HG03135 (cell line): ENCODE measurements around the gene FADS3.

Experiments
- ATAC-seq: cut with Tn5 transposase; IDR thresholded peaks from one replicate; pipeline ENCODE4 v1.9.1; 2021; ENCODE audit warnings: mild to moderate bottlenecking, moderate library complexity; ENCODE audit not compliant: unreplicated experiment

The FADS3 gene

DNA sequence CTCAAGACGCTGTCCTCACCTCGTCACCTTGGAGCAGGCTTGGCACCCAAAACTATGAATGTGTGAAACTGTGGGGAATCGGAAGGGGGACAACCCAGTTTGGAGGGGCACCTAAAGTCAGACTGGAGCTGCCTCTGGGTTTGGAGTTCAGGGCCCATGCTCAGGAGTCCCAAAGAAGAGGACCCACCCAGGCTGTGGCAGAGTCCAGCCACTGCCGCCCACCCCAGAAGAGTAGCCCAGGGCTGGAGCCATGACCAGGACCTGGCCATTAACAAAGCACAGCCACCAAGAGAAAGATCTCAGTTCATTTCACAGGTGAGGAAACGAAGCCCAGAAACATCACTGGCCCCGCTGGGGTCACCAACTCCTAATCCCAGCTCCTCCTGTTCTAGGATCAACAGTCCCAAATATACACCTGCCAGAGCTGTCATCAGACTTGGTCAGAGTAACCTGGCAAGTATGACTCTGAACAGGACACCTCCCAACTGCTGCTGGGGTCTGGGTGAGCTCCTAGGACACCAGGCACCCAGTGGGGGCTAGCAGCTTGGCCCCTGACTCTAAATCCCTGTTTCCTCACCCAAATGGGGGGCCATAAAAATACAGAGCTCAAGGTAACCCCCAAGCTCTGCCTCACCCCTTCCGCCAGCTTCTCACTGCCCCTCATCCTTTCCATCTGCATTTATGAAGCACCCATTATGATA lies 23.3 kb upstream of the FADS3 start:
- no peak for ATAC-seq

DNA sequence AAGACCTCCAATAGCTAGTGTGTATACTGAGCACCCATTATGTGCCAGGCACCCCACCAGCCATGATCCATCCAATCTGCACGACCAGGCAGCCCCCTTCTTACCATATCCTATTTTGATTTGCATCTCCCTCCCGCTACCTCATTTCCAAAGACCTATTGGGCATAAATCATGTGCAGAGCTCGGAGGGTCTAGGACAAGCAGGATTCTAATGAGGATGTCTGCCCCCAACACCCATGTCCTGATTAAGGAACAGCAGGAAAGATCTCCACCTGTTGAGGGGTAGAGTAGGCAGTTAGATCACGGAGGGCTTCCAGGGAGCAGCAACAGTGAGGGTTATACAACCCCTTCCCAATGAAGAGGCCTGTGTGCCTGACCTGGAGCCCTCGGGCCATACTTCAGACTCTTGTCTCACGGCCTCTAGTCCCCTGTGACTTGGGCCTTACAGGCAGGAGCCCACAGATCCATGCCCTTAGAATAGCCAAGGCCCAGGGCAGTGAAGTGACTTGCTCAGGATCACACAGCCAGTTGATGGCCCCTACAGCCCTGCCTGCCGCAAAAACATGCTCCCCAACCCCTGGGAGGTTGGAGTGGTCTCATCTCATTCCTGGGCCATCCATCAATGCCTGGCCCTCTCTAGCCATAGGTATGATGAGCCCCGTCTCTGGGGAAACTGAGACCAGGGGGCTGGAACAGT lies 22.5 kb upstream of the FADS3 start:
- no peak for ATAC-seq

DNA sequence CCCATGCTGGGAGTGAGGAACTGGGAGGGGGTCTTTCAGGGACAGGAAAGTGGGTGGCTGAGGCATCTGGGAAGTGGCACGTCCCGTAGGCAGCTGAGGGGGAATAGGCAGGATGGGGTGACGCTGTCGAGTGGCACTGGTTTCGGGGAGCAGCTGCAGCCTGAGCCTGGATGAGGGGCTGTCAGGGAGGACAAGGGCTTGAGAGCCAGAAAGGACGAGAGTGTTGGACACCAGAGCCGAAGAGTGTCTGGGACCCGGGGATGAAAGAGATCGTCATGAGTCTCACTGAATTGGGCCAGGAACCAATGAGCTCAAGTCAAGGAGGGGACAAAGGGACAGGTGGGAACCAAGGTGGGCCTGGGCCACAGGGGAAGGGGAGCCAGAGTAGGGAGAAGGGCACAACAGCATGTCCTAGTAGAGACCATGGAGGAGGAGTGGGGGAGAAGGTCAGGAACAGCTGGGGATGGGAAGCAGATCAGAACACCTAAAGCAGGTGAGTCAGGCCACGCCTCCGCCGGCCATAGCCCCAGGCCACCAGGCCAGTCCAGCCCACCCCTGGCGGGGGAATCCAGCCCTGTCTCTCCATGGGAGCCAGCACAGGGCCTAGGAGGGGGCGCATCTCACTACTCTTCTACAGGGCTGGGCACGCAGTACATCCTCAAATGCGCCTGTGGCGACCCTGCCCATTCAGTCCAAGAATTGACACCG lies 21.8 kb upstream of the FADS3 start:
- no peak for ATAC-seq

DNA sequence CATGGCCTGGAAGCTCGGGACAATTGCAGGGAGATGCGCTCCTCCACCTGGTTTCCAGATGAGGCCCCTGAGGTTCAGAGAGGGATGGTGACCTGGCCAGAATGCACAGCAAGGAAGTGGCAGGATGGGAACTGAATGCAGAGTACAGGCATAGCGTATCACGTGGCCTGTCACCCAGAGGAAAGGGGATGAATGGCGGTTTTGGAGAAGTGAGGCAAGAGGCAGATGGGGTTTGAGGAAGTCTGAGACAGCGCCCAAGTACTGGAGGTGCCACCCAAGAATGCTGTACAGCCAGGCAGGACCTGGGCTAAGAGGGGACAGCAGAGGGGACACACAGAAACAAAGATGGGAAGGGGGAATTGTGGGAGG lies 21.2 kb upstream of the FADS3 start:
- no peak for ATAC-seq

DNA sequence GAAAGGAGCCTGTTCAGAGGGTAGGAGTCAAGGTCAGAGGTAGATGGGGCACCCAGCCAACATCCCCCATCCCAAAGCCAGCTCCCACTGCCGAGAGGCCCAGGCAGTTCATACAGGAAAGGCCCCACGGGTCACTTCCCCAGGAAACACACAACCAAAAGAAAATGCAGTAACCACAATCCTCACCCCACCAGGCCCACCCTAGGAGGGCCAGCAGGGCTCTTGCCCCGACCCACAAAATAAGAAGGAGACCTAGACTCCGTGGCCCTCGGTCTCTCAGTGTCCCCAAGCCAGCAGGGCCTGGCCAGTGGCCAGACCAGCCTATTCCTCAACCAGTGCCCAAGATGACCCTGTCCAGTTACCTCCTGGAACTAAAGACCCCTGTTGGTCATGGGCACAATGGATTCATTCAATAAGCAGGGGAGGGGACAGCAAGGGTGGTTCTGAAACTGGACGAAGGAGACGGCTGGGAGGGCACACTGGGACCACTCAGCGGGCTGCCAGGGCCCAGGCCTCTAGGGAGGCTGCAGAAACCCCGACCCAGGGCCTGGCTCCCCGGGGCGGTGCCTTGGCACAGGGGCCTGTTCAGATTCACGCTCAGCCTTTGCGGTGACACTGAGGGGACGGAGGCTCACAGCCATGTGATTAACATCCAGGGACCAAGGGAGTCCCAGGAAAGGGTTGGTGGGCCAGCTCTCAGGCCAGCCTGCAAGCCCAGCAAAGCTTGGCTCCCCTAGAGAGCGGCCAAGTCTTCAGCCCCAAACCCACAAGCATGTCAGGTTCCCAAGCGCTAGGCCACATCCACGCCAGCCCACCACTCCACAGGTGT lies 20.6 kb upstream of the FADS3 start:
- ATAC-seq, result no peak

DNA sequence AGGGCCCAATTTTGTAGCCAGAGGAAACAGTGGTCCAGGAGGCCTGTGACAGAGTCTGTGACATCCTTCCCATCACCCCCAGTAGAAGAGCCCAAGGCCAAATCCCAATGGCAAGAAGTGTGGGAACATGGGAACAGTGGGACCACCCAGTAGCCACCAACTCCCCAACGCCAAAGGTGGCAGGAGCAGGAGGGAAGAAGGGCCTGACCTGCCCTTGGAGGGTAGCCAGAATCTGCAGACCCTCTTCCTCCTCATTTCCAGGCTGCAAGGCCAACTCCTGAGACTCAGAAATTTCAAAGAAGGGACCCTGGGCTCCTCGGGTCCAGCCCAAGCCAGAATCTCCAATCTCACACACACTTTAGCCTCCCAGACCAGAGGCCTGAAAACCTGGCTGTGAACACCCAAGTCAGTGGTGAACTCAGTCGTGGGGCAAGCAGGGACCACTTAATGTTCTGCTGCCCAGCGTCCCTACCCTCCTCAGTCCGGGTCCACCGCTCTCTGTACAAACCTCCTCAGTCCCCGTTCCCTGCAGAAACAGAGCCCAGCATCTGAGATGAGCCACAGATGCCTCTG lies 19.9 kb upstream of the FADS3 start:
- ATAC-seq, result no peak

DNA sequence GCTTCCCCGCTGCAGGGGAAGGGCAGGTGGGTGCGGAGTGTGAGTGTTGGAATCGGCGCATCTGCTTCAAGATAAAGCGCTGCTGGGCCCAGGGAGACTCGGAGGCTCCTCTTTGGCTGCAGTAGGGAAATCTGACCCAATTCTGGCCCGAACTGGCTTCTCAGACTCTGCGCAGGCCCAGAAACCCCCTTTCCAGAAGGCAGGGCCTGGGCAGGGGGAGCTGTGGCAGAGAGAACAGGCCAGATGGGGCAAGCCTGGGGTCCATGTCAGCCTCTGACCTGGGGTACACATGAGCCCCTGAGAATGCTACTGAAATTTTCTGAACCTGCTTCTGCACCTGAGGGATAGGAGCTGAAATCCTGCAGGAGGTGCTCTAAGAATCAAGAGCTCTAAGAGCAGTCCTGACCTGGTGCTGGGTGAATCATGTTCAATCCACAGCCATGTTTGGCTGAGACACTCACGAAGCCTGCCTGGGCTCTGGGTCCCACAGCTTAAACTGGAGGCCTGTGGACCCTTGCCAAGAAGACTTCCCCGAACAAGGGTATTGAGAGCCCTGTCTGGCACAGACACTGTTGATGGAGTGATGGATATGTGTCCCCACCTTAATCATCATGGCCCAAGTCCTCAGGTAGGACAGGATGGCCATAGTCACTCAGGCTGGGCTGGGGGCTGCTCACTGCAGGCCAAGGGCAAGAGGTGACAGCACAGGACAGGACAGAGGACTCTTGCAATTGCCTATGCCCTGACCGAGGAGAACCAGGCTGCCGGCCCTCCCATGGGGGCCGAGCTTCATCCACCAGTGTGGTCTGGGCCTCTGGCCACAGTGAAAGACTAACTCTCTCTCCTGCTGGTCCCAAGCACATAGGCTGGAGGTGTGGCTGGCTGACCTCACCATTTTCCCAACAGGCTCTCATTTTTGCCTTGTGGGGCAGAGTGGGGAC lies 19.1 kb upstream of the FADS3 start:
- no peak for ATAC-seq

DNA sequence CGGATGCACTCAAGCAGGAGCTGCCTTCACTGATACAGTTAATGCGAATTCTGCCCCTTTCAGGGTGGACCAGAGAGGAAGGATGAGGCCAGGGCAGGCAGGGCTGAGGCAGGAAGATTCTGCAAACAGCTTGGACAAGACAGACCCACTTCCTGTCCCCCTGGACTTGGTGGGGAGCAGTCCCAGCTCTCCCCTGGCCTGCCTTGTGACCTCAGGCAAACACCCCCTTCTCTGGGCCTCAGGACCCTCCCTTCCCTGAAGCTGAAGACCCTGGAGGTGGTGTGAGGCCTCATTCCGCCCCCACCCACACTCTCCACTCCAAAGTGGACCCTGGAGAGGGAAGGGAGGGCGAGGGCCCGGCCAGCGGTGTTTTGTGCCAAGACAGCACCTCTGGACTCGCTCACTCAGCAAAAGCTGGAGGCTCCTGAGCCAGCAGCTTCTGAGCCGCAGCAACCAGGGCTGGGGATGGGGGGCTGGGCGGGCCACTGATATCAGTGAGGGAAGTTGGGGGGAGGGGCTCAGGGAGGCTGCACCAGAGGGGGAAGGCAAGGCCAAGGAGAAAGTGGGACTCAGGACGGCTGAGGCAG lies 17.5 kb upstream of the FADS3 start:
- no peak for ATAC-seq

DNA sequence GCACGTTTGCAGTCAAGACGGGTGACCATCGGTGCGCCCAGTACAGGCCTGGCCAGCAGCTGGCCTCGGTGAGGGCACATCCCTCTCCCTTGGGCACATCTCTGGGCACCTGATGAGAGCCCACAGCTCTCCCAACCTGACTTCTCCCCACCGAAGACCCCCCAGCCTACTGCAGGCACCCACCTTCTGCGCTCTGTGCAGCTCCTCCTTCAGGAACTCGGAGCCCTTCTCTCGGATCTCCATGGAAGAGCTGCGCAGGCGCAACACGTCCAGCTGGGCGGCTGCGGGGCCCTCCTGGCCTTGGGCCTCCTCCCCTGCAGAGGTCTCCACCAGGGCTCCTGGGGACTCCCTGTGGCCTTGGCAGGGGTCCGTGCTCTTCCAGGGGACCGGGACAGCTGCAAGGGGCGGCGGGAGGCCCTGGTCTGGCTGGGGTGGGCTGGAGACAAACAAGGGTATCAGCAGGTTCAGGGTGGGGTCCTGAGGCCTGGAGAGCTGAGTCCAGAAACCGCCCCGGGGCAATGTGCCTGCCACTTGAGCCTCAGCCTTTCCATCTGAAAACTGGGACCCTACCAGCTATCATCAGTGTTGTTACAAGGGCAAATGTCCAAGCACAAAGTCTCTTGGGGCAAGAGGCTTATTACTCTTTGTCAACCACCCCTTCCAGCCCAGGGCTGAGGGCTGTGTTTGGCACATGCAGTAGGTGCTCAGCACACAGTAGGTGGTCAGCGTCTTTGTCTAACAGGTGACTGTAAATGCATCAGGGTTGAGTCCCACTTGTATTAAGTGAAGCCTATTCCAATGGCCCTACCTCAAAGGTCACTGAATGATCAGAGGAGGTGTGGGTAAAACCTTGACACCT lies 16.8 kb upstream of the FADS3 start:
- ATAC-seq, result no peak

DNA sequence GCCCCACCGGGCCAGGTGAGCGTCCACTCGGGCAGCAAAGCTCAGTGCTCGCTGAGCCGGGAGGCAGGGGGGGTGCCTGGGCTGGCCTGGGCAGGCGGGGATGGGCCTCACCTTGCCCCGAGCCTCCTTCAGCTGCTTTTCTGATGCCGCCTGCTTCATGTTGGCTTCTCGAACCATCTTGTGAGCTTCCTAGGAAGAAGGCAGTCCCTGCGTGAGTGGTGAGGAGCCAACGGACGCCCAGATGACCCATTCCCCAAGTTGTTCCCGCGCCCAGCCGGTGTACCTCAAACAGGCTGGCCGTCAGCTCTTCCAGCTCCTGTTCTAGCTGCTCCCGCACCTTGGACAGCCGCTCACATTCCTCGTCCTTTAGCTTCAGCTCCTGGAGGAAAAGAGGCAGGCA lies 15.9 kb upstream of the FADS3 start:
- no peak for ATAC-seq

DNA sequence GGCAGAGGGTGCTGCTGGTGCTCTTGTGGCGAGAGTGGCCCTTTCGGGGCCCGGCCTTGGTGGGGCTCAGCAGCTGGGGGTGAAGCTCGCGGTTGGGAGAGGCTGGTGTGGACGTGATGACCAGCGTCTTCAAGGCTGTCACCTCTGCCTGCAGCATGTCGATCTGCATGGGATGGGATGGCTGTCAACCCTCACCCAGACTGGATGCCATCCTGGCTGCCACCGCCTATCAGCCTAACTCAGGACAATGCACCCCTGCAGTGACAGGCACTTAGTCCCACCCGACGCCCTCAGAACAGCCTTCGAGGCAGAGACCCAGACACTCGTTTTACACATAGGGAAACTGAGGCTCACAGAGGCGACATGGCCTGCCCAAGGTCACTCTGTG lies 15.2 kb upstream of the FADS3 start:
- no peak for ATAC-seq

DNA sequence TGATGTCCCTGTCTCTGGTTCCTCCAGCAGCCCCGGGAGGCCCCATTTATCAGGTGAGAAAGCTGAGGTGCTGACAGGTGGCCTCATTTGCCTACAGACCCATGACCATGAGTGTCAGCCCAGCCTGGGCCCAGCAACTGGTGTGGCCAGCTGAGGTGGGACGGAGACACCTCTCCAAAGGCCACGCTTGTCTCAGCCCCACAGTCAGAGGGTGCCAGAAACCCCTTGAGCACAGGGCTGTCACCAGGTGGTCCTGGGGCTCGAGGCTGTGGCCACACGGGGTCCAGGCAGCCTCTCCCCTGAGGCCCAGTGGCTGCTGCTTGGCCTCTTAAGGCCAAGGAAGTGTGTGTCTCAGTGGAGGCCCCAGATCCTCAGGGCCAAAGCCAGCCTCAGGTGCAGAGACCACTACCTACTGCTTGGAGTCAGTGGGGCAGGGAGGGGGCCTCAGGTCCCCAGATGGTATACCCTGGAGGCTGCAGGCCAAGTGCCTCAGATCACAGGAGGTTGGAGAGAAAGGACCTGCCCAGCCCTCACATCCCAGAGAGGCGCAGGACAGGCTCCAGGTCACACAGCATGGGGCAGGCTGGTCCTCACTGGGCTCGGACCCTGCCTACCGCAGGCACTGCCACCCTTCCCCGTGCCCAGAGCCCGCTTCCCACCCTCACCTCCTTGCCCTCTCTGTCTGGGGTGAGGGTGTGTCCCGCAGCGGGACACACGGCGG lies 14.6 kb upstream of the FADS3 start:
- no peak for ATAC-seq

DNA sequence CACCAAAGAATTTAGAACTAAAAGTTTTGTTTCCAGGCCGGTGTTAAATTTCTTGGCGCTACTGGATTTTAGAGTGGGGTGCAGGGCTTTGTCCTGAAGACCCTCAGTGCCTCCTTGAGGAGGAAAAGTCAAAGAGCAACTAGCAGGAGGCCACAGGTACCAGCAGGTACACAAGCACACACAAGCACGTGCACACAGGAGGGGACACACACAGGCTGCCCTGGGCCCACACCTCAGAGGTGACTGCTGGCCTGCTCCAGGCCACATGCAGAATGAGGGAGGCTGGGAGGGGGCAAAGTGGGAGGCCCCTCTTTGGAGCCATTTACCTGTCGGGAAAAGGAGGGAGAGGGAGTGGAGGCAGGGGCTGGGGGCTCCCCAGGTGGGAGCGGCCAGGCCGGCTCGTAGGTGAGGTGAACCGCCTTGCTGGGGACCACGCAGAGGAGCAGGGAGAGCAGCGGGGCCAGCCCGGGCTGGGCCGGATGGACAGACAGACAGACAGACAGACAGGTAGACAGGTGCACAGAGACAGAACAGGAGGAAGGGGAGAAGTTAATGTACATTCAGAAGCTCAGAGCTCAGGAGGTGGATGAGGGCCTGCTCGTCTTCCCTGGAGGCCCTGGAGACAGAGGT lies 13.8 kb upstream of the FADS3 start:
- no peak for ATAC-seq

DNA sequence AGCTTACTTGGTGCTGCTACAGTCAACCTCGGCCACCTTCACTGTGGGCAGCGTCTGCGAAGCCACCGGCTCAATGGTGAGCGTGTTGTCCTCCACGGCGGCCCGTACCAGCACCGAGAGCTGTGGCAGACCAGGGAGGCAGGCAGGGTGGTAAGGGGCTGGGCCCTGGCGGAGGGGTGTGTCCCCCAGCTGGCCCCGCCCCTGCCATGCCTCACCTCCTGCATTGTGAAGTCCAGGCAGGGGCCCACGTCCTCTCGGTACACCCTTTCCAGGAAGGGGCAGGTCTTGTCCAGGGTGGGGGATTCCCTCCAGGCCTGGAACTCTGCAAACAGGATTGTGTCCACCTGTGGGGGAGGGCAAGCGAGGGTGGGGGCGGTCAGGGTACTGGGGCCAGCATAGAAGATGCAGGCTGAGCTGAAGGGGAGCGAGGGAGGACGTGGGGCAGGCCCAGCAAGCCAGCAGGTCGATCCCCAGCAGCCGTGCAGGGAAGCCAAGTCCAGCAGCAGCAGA lies 13.2 kb upstream of the FADS3 start:
- ATAC-seq, result no peak

DNA sequence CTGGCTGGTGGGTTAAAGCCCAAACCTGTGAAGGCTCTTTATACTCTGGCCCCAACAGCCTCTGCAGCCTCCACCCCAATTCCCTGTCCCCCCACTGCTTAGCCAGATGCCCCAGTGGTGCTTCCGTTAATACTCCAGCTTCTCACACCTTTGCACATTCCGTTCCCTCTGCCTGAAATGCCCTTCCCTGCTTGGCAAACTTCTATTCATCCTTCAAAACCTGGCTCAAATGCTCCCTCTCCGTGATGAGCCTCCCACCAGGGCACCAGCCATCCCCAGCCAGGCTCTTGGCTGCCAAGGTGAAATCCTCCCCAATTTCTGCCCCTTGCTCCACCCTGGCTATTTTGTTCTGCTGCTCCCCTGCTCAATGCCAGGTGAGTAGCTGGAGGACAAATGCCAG lies 12.5 kb upstream of the FADS3 start:
- ATAC-seq, result no peak

DNA sequence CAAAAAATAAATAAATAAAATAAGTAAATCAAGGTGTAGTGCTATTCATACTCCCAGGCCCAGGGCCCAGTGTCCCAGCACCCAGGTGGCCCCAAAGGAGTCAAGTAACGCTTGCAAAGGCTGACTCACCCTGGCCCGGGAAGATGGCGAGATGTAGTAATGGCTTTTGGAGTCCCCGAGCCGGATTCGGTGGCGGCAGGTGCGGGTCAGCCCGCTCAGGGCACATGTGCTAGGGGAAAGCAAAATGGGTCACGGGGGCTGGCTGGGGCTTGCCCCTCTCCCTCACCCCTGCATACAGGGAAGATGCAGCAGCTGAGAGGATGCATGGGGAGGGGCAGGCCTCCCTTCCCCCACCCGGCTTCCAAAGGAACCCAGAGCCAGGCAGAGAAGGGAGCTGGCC lies 11.0 kb upstream of the FADS3 start:
- no peak for ATAC-seq

DNA sequence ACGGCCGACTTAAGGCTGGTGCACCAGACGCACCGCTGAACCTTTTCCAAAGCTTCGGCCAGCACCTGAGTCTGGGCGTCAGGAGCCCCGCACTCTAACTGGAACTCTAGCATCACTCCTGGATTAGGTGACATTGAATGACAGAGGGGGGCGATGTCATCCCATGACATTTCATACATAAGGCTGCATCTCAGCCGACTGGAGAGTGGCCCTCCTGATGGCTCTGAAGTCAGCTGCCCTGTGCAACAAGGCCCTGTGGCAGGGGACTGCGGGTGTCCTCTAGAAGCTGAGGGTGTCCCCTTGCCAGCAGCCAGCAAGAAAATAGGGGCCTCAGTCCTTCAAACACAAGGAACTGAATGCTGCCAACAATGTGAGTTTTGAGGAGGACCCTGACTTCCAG lies 10.1 kb upstream of the FADS3 start:
- ATAC-seq, result no peak
